Choroid plexus epithelial cell (primary cell): ENCODE results near the gene CCDC88C.

Experiments used
- DNase-seq: peaks from one replicate; pipeline ENCODE4 v3.0.0-alpha.2; 2010; ENCODE audit warnings: low read depth
- H3K4me3 ChIP-seq: 2 replicates; pipeline ENCODE4 v1.5.1; 2011; ENCODE audit warnings: low read depth, mild to moderate bottlenecking, control low read depth, low read length, moderate library complexity
- TF ChIP-seq, protein P1 (sequence below): conservative IDR thresholded peaks from 2 replicates; pipeline ENCODE4 v1.5.1; 2011; ENCODE audit warnings: low read depth, mild to moderate bottlenecking, control low read depth, inconsistent platforms, low read length, moderate library complexity

Gene CCDC88C

DNA sequence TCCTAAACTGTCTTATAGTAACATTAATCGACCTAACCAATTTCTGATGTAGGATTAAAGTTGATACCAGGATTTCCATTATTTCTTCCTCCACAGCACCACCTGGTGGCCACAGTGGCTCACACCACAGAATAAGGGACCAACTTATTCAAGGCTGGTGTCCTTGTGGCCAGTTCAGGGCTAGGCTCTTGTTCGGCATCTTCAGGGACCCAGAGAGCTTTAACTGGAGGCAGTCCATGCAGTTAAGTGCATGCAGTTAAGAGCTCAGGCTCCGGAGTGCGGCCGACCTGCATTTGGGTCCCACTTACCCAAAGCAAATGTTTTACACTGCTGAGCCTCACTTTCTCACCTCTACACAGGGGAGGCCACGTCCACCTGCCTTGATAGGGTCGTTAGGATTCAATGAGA lies 131.1 kb downstream of the CCDC88C start:
- H3K4me3 ChIP-seq, result no peak overlapping the region
- DNase-seq, result peak; percentile 79
- TF ChIP-seq, protein P1, sequence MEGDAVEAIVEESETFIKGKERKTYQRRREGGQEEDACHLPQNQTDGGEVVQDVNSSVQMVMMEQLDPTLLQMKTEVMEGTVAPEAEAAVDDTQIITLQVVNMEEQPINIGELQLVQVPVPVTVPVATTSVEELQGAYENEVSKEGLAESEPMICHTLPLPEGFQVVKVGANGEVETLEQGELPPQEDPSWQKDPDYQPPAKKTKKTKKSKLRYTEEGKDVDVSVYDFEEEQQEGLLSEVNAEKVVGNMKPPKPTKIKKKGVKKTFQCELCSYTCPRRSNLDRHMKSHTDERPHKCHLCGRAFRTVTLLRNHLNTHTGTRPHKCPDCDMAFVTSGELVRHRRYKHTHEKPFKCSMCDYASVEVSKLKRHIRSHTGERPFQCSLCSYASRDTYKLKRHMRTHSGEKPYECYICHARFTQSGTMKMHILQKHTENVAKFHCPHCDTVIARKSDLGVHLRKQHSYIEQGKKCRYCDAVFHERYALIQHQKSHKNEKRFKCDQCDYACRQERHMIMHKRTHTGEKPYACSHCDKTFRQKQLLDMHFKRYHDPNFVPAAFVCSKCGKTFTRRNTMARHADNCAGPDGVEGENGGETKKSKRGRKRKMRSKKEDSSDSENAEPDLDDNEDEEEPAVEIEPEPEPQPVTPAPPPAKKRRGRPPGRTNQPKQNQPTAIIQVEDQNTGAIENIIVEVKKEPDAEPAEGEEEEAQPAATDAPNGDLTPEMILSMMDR, result peak; percentile 90

GRCh38 chr14:91284791-91285548 lies 132.7 kb downstream of the CCDC88C start:
- H3K4me3 ChIP-seq, result no peak overlapping the region
- DNase-seq, result no peak
- TF ChIP-seq, protein P1, result no peak

- TF ChIP-seq, protein P1, result no peak
- peak; percentile 68 for DNase-seq
- H3K4me3 ChIP-seq, result no peak overlapping the region
These were observed 133.4 kb downstream of the CCDC88C start for GRCh38 chr14:91284146-91284790.

- no peak overlapping the region for H3K4me3 ChIP-seq
- no peak for DNase-seq
- TF ChIP-seq, protein P1, result no peak
These were observed 134.0 kb downstream of the CCDC88C start for GRCh38 chr14:91283666-91284065.

- H3K4me3 ChIP-seq, result no peak overlapping the region
- TF ChIP-seq, protein P1, result no peak
- DNase-seq, result no peak
These were observed 134.5 kb downstream of the CCDC88C start for GRCh38 chr14:91282954-91283645.

DNA sequence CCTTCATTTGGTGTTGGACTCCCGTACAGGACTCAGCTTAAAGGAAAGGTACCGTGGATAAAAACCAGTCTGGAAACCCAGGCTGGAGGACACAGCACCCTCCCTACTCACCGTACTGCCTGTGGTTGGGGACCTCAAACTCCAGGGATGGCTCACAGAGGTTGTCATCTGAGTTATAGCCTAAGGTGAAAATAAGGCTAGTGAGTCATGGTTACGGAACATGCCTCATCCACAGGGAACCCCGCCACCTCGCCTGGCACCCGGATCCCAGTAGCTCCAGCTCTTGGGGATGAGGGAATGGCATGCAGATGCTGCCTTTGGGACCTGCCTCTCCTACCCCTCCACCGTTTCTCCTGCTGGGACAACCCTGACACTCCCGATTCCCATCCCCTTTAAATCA lies 136.3 kb downstream of the CCDC88C start:
- DNase-seq, result no peak
- TF ChIP-seq, protein P1, result no peak
- H3K4me3 ChIP-seq, result no peak overlapping the region
